Measurements from ENCODE around the gene VIPR2.

DNA sequence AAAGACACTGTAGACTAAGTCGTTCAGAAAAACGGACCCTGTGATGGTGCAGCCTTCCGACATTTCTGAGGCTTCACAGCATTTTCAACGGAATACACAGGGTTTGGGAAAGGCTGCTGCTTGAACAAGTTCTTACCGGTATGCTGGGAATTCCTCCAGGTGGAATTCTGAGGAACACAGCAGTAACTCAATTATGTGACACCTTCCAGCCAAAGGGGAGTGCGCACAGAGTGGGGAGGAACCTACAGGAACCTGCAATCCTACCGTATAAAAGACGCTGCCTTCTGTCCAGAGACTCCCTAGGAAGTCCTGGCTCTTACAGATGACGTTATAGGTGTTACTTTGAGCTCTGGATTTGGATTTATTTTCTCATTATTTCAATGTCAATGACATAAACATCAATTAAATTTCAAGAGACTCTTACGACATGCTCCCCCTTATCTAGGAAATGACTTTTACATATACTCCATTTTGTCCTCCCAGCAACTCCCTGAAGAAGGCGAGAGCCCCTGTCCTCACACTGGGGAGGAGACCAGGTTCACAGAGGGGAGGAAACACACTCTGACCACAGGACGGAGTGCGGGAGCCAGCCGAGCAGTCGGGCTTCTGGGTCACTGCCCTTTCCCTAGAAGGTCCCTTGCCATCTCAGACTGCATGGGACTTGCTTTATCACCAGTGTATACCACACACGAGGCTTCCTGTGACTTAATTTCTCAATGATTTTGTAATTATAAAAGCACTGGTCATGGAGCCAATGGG, 27.9 kb downstream of the VIPR2 start:
- TF ChIP-seq, protein P1, sequence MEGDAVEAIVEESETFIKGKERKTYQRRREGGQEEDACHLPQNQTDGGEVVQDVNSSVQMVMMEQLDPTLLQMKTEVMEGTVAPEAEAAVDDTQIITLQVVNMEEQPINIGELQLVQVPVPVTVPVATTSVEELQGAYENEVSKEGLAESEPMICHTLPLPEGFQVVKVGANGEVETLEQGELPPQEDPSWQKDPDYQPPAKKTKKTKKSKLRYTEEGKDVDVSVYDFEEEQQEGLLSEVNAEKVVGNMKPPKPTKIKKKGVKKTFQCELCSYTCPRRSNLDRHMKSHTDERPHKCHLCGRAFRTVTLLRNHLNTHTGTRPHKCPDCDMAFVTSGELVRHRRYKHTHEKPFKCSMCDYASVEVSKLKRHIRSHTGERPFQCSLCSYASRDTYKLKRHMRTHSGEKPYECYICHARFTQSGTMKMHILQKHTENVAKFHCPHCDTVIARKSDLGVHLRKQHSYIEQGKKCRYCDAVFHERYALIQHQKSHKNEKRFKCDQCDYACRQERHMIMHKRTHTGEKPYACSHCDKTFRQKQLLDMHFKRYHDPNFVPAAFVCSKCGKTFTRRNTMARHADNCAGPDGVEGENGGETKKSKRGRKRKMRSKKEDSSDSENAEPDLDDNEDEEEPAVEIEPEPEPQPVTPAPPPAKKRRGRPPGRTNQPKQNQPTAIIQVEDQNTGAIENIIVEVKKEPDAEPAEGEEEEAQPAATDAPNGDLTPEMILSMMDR (IDR thresholded peaks at IDR 0.05; ENCODE audit: low read length), result no peak
- no peak for TF ChIP-seq EZH2phosphoT487 (IDR thresholded peaks at IDR 0.05; ENCODE audit: low read length)

Data from MM.1S (cell line).